ENCODE data around the gene SLC38A1. TPM values are rescaled to one million over a fixed set of nuclear protein-coding genes. Genes with fewer than 3 reads are reported as not detected.

Gene SLC38A1
- total RNA-seq, 1 donor from 2014 or later: 58.5 TPM

- intact Hi-C loops (cut with DNase I): no loop called here
- ATAC-seq: no peak
- no peaks in the 10 kb centered on the region for H3K36me3 ChIP-seq
Observed at GRCh38 chr12:46276756-46277155, 7.9 kb upstream of the SLC38A1 start.

DNA sequence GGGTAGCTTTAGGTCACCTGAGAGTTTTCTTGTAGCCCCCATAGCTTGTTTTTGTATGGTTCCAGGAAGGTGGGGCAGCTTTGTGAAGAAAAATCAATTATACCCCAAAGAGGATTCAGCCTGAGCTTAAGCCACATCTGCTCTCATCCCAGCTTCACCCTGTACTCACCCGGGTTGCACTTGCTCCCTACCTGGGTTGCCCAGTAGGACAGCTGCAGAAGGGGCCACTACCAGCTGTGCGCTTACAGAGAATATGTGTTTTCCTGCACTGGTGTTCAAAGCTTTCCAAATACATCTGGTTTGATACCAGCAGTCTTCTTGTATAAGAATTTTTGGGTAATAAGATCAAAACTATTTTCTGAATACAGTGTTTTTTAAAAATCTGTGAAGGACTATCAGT lies 3.0 kb upstream of the SLC38A1 start:
- H3K27ac ChIP-seq: no peak overlapping the region
- H3K4me1 ChIP-seq: peaks cover 9% of the 10 kb centered on the region
- no peak for DNase-seq
- peaks cover 17% of the 10 kb centered on the region for H3K27me3 ChIP-seq
- intact Hi-C loops (cut with DNase I): no loop called here
- no peak for TF ChIP-seq CTCF (IDR thresholded peaks at IDR 0.05)
- no peak for ATAC-seq
- no peaks in the 10 kb centered on the region for H3K9me3 ChIP-seq
- no peak overlapping the region for H3K4me3 ChIP-seq
- no peaks in the 10 kb centered on the region for H3K36me3 ChIP-seq

More at GRCh38 chr12:46276756-46277155, 7.9 kb upstream of the SLC38A1 start:
- no peak for TF ChIP-seq CTCF (IDR thresholded peaks at IDR 0.05)
- H3K27ac ChIP-seq: no peak overlapping the region
- DNase-seq: no peak
- H3K27me3 ChIP-seq: no peaks in the 10 kb centered on the region
- H3K4me3 ChIP-seq: no peak overlapping the region
- H3K4me1 ChIP-seq: no peaks in the 10 kb centered on the region
- no peaks in the 10 kb centered on the region for H3K9me3 ChIP-seq

DNA sequence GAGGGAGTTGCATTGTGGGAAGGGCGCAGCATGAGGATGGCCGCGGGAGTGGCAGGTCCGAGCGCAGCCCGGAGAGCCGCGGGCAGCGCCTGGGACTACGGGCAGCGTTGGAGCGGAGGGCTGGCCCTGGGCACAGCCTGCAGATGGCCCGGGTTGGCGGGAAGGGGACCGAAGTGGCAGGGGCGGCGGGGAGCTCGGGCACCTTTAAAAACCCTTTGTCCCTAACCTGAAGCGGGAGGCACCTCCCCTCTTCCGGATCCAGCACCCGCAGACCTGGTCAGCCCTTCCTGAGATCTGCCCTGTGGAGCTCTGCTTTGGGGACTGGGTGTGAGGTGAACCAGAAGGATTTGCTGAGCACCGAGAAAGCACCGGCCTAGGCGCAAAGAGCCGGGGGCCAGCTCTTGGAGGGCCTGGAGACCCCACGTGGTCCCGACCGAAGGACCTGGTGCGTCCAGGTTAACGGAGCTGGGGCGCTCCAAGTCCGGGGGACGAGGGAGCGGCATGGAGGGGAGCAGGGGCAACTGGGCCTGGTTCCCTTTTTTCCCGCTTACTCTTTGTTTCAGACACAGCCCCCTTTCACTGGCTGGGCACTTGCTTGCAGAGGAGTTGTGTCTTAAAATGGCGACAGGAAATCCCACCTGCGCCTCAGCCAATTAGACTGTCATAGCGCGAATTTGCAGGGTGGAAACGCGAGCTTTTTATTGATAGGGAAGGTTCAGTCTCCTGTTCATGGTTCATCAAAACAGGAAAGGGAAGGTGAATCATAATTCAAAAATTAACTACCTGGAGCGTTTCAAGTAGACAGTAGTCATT lies 792 bp upstream of the SLC38A1 start:
- H3K4me3 ChIP-seq: peak overlapping the region; percentile 67
- H3K4me1 ChIP-seq: peaks cover 16% of the 10 kb centered on the region
- peak; percentile 75 for ATAC-seq
- H3K36me3 ChIP-seq: no peaks in the 10 kb centered on the region
- H3K27me3 ChIP-seq: peaks cover 17% of the 10 kb centered on the region
- DNase-seq: no peak
- no peak for TF ChIP-seq CTCF (IDR thresholded peaks at IDR 0.05)
- peak overlapping the region; percentile 89 for H3K27ac ChIP-seq
- H3K9me3 ChIP-seq: no peaks in the 10 kb centered on the region
- intact Hi-C loops (cut with DNase I): no loop called here

DNA sequence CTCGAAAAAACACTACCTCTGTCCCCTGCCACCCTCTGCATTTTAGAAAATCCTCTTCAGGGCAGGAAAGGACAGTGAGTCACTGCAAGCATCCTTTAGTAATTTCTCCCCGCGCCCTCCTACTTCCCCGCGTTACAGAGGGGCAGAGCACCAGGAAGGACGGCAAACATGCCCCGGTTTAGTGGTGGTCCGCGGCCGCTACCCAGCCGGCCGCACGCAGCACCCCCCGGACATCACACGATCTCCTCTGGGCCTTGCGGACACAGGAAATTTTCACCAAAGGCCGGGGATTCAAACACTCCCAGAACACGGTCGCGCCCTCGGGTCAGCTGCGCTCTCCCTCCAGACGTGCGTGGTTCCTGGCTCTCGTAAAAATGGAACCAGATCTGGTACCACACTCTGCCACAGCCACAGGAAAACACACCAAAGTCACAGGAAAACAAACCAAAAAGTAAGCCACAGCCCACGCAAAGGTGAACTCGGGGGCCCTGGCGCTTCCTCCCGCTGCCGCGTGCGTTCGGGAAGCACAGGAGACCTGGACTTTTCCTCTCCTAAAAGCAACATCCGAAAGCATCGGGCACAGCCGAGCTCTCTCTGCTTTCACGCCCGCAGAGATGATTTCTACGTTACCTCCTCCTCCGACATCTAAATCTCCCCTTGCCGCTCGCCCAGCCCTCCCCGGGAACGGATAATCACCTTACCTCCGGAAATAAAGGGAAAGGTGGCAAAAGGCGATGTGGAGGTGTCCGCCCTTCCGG lies 839 bp downstream of the SLC38A1 start:
- Histone ChIP-seq H3K4me3 (peak overlapping the region; percentile 67), H3K27me3 (peaks cover 17% of the 10 kb centered on the region), H3K36me3 (no peaks in the 10 kb centered on the region), H3K27ac (peak overlapping the region; percentile 89), H3K4me1 (peaks cover 16% of the 10 kb centered on the region), H3K9me3 (no peaks in the 10 kb centered on the region)
- peak; percentile 1 for ATAC-seq
- peak; percentile 67 for DNase-seq
- no peak for TF ChIP-seq CTCF (IDR thresholded peaks at IDR 0.05)
- intact Hi-C loops (cut with DNase I): no loop called here

GRCh38 chr12:46267575-46267824 lies 1.3 kb downstream of the SLC38A1 start:
- ATAC-seq (no peak), DNase-seq (no peak)
- Histone ChIP-seq H3K27me3 (peaks cover 17% of the 10 kb centered on the region), H3K9me3 (no peaks in the 10 kb centered on the region), H3K27ac (peak overlapping the region; percentile 89), H3K4me1 (peaks cover 16% of the 10 kb centered on the region), H3K4me3 (peak overlapping the region; percentile 67), H3K36me3 (no peaks in the 10 kb centered on the region)
- TF ChIP-seq CTCF (IDR thresholded peaks at IDR 0.05): no peak
- intact Hi-C loops (cut with DNase I): no loop called here
